ENCODE results near the gene OLFML2B. TPM values are rescaled to one million over a fixed set of nuclear protein-coding genes. Genes with fewer than 3 reads are reported as not detected.

Gene OLFML2B
- polyA plus RNA-seq, 2 of the 4 experiments (the other 2 are of a cell fraction) = 0.10 to 0.79 TPM

- Histone ChIP-seq H3K4me2 (no peak overlapping the region), H3K9me3 (no peaks in the 10 kb centered on the region), H3K4me1 (peaks cover 14% of the 10 kb centered on the region), H3K27ac (no peak overlapping the region), H3K4me3 (no peak overlapping the region)
- ATAC-seq = no peak
- TF ChIP-seq RARB (CRISPR knock-in tag; IDR thresholded peaks at IDR 0.05) (no peak), POLR2AphosphoS2 (conservative IDR thresholded peaks at IDR 0.05; ENCODE audit: low read length) (no peak), CTCF (IDR thresholded peaks at IDR 0.05) (no peak), HDAC2 (IDR thresholded peaks at IDR 0.05) (no peak)
- ChIA-PET POLR2A (no interaction called here), CTCF (interaction anchor here (1.0 kb wide), 1 partner anchor 18 kb away, joined by 3 read pairs; no protein-coding TSS in a partner anchor)
- no peak for FAIRE-seq
- WGBS (ENCODE audit: missing lambda C conversion rate) = 74% methylated on average over 3 of the region's 3 CpGs
- no peak for DNase-seq (ENCODE audit: low read depth in 1 of 2, low spot score in 1 of 2)
Measured at GRCh38 chr1:161956930-161957329, 66.7 kb downstream of the OLFML2B start.

GRCh38 chr1:161956097-161956496 is 67.6 kb downstream of the OLFML2B start:
- Histone ChIP-seq H3K4me1 (peaks cover 10% of the 10 kb centered on the region), H3K4me3 (no peak overlapping the region), H3K9me3 (no peaks in the 10 kb centered on the region), H3K4me2 (no peak overlapping the region), H3K27ac (no peak overlapping the region)
- ChIA-PET POLR2A (no interaction called here), CTCF (interaction anchor here (1.0 kb wide), 1 partner anchor 18 kb away, joined by 3 read pairs; no protein-coding TSS in a partner anchor)
- ATAC-seq (no peak), DNase-seq (ENCODE audit: low read depth in 1 of 2, low spot score in 1 of 2) (no peak), FAIRE-seq (no peak)
- no peak for TF ChIP-seq KDM1A (IDR thresholded peaks at IDR 0.05; ENCODE audit: low read depth)
- TF ChIP-seq NFE2L2 (conservative IDR thresholded peaks at IDR 0.05; ENCODE audit: low read length) = no peak
- TF ChIP-seq CTCF (IDR thresholded peaks at IDR 0.05) = no peak
- TF ChIP-seq, protein P1, sequence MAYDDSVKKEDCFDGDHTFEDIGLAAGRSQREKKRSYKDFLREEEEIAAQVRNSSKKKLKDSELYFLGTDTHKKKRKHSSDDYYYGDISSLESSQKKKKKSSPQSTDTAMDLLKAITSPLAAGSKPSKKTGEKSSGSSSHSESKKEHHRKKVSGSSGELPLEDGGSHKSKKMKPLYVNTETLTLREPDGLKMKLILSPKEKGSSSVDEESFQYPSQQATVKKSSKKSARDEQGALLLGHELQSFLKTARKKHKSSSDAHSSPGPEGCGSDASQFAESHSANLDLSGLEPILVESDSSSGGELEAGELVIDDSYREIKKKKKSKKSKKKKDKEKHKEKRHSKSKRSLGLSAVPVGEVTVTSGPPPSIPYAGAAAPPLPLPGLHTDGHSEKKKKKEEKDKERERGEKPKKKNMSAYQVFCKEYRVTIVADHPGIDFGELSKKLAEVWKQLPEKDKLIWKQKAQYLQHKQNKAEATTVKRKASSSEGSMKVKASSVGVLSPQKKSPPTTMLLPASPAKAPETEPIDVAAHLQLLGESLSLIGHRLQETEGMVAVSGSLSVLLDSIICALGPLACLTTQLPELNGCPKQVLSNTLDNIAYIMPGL (CRISPR knock-in tag; IDR thresholded peaks at IDR 0.05; ENCODE audit: borderline replicate concordance) = no peak
- TF ChIP-seq BHLHE40 (IDR thresholded peaks at IDR 0.05; ENCODE audit: low read depth, low read length) = no peak
- TF ChIP-seq, protein P2, sequence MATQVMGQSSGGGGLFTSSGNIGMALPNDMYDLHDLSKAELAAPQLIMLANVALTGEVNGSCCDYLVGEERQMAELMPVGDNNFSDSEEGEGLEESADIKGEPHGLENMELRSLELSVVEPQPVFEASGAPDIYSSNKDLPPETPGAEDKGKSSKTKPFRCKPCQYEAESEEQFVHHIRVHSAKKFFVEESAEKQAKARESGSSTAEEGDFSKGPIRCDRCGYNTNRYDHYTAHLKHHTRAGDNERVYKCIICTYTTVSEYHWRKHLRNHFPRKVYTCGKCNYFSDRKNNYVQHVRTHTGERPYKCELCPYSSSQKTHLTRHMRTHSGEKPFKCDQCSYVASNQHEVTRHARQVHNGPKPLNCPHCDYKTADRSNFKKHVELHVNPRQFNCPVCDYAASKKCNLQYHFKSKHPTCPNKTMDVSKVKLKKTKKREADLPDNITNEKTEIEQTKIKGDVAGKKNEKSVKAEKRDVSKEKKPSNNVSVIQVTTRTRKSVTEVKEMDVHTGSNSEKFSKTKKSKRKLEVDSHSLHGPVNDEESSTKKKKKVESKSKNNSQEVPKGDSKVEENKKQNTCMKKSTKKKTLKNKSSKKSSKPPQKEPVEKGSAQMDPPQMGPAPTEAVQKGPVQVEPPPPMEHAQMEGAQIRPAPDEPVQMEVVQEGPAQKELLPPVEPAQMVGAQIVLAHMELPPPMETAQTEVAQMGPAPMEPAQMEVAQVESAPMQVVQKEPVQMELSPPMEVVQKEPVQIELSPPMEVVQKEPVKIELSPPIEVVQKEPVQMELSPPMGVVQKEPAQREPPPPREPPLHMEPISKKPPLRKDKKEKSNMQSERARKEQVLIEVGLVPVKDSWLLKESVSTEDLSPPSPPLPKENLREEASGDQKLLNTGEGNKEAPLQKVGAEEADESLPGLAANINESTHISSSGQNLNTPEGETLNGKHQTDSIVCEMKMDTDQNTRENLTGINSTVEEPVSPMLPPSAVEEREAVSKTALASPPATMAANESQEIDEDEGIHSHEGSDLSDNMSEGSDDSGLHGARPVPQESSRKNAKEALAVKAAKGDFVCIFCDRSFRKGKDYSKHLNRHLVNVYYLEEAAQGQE (IDR thresholded peaks at IDR 0.05) = no peak
- TF ChIP-seq RNF2 (IDR thresholded peaks at IDR 0.05; ENCODE audit: borderline replicate concordance, low read depth) = no peak
- no peak for TF ChIP-seq FOSB (CRISPR knock-in tag; IDR thresholded peaks at IDR 0.05)
- no peak for TF ChIP-seq EHF (CRISPR knock-in tag; IDR thresholded peaks at IDR 0.05)
- TF ChIP-seq RCOR1 (IDR thresholded peaks at IDR 0.05; ENCODE audit: low read depth, low read length) = no peak
- no peak for TF ChIP-seq ZC3H11A (IDR thresholded peaks at IDR 0.05)
- no peak for TF ChIP-seq GATA3 (IDR thresholded peaks at IDR 0.05; ENCODE audit: borderline replicate concordance)
- no peak for TF ChIP-seq CBX2 (IDR thresholded peaks at IDR 0.05; ENCODE audit: borderline replicate concordance, low read depth)
- no peak for TF ChIP-seq HDAC2 (IDR thresholded peaks at IDR 0.05)
- TF ChIP-seq FOSL2 (IDR thresholded peaks at IDR 0.05) = no peak
- no peak for TF ChIP-seq FOSL2 (CRISPR knock-in tag; IDR thresholded peaks at IDR 0.05)
- TF ChIP-seq MAZ (IDR thresholded peaks at IDR 0.05; ENCODE audit: borderline replicate concordance, low read depth, low read length) = no peak
- 89% methylated on average over 4 of the region's 4 CpGs for WGBS (ENCODE audit: missing lambda C conversion rate)
